H9 (cell line): Measurements from ENCODE around the gene BEST1. TPM values are rescaled to one million over a fixed set of nuclear protein-coding genes. Genes with fewer than 3 reads are reported as not detected.

ENCODE experiments used
- DNase-seq: peaks from one replicate; pipeline ENCODE4 v3.0.0-alpha.2; 2017
- H2AFZ ChIP-seq: one replicate; pipeline ENCODE4 v1.6.1; 2013; ENCODE audit warnings: mild to moderate bottlenecking, low read length, control low read depth, moderate library complexity
- H2AK5ac ChIP-seq: 2 replicates; pipeline ENCODE4 v1.6.1; 2013; ENCODE audit warnings: low read length, control low read depth, mixed read lengths; ENCODE audit not compliant: insufficient read length
- H2BK120ac ChIP-seq: one replicate; pipeline ENCODE4 v1.6.1; 2013; ENCODE audit warnings: low read depth, mild to moderate bottlenecking, low read length, control low read depth, inconsistent platforms; ENCODE audit not compliant: poor library complexity, severe bottlenecking
- H2BK12ac ChIP-seq: 2 replicates; pipeline ENCODE4 v1.6.1; 2013; ENCODE audit warnings: low read length, control low read depth, mixed read lengths, low read depth; ENCODE audit not compliant: insufficient read length
- H2BK15ac ChIP-seq: 2 replicates; pipeline ENCODE4 v1.6.1; 2013; ENCODE audit warnings: low read depth, low read length, control low read depth
- H2BK20ac ChIP-seq: one replicate; pipeline ENCODE4 v1.6.1; 2013; ENCODE audit warnings: low read depth, mild to moderate bottlenecking, low read length, control low read depth, inconsistent platforms; ENCODE audit not compliant: poor library complexity, severe bottlenecking
- H2BK5ac ChIP-seq: 2 replicates; pipeline ENCODE4 v1.6.1; 2013; ENCODE audit warnings: low read length, control low read depth, mixed read lengths; ENCODE audit not compliant: insufficient read length
- H3K14ac ChIP-seq: 2 replicates; pipeline ENCODE4 v1.6.1; 2013; ENCODE audit warnings: low read length, control low read depth; ENCODE audit not compliant: insufficient read depth
- H3K18ac ChIP-seq: 2 replicates; pipeline ENCODE4 v1.6.1; 2013; ENCODE audit warnings: low read depth, mild to moderate bottlenecking, mixed read lengths, low read length, control low read depth; ENCODE audit not compliant: insufficient read length
- H3K23ac ChIP-seq: 2 replicates; pipeline ENCODE4 v1.6.1; 2013; ENCODE audit warnings: low read length, control low read depth, mixed read lengths, low read depth; ENCODE audit not compliant: insufficient read length
- H3K23me2 ChIP-seq: 2 replicates; pipeline ENCODE4 v1.6.1; 2013; ENCODE audit warnings: low read depth, mild to moderate bottlenecking, mixed read lengths, low read length, control low read depth; ENCODE audit not compliant: insufficient read length, poor library complexity, severe bottlenecking
- H3K27ac ChIP-seq: 2 replicates; pipeline ENCODE4 v1.5.1; 2013; ENCODE audit warnings: low read length, control low read depth, mixed read lengths, low read depth; ENCODE audit not compliant: insufficient read length
- H3K27me3 ChIP-seq: 2 replicates; pipeline ENCODE4 v1.6.1; 2013; ENCODE audit warnings: low read length, control low read depth, inconsistent platforms; ENCODE audit not compliant: insufficient read depth
- H3K4ac ChIP-seq: 2 replicates; pipeline ENCODE4 v1.6.1; 2013; ENCODE audit warnings: low read depth, mild to moderate bottlenecking, control low read depth, inconsistent platforms, low read length, moderate library complexity
- H3K4me1 ChIP-seq: 2 replicates; pipeline ENCODE4 v1.6.1; 2013; ENCODE audit warnings: low read length, control low read depth, inconsistent platforms; ENCODE audit not compliant: insufficient read depth
- H3K4me2 ChIP-seq: 2 replicates; pipeline ENCODE4 v1.6.1; 2013; ENCODE audit warnings: low read length, control low read depth, mixed read lengths; ENCODE audit not compliant: insufficient read length, insufficient read depth
- H3K56ac ChIP-seq: 2 replicates; pipeline ENCODE4 v1.6.1; 2013; ENCODE audit warnings: low read depth, mild to moderate bottlenecking, mixed read lengths, low read length, control low read depth; ENCODE audit not compliant: insufficient read length
- H3K79me1 ChIP-seq: 2 replicates; pipeline ENCODE4 v1.6.1; 2013; ENCODE audit warnings: low read depth, mild to moderate bottlenecking, moderate library complexity, low read length, control low read depth, inconsistent platforms; ENCODE audit not compliant: insufficient read depth, poor library complexity, severe bottlenecking
- H3K79me2 ChIP-seq: 2 replicates; pipeline ENCODE4 v1.6.1; 2013; ENCODE audit warnings: low read length, control low read depth, inconsistent platforms; ENCODE audit not compliant: insufficient read depth
- H3K9ac ChIP-seq: 2 replicates; pipeline ENCODE4 v1.6.1; 2013; ENCODE audit warnings: low read length, control low read depth, mixed read lengths; ENCODE audit not compliant: insufficient read length; ENCODE audit errors: extremely low read depth
- H3K9me3 ChIP-seq: one replicate; pipeline ENCODE4 v1.6.1; 2013; ENCODE audit warnings: low read depth, low read length, inconsistent platforms; ENCODE audit not compliant: control insufficient read depth
- H3T11ph ChIP-seq: one replicate; pipeline ENCODE4 v1.6.1; 2013; ENCODE audit warnings: mild to moderate bottlenecking, low read length, control low read depth, inconsistent platforms
- H4K20me1 ChIP-seq: one replicate; pipeline ENCODE4 v1.6.1; 2013; ENCODE audit not compliant: control insufficient read depth, insufficient read length, insufficient read depth
- H4K5ac ChIP-seq: 2 replicates; pipeline ENCODE4 v1.6.1; 2013; ENCODE audit warnings: low read depth, mild to moderate bottlenecking, mixed read lengths, low read length, control low read depth; ENCODE audit not compliant: insufficient read length
- H4K8ac ChIP-seq: replicated peaks from 2 replicates; pipeline ENCODE4 v1.6.1; 2013; ENCODE audit warnings: low read length, control low read depth, mixed read lengths, low read depth; ENCODE audit not compliant: insufficient read length
- H4K91ac ChIP-seq: 2 replicates; pipeline ENCODE4 v1.6.1; 2013; ENCODE audit warnings: low read depth, mild to moderate bottlenecking, moderate library complexity, mixed read lengths, low read length, control low read depth; ENCODE audit not compliant: insufficient read length
- H3K27ac Mint-ChIP-seq, 3 experiments: 2 replicates in 2 of 3; 3 replicates in 1 of 3; pipeline ENCODE4 v1.8.0; 2020 to 2021; ENCODE audit warnings: mixed read lengths in 3 of 3, mild to moderate bottlenecking in 1 of 3, moderate library complexity in 1 of 3
- H3K27me3 Mint-ChIP-seq: 2 replicates; pipeline ENCODE4 v1.8.0; 2021; ENCODE audit warnings: low read depth, mild to moderate bottlenecking, moderate library complexity, mixed read lengths
- H3K36me3 Mint-ChIP-seq, 3 experiments: 2 replicates in 2 of 3; 3 replicates in 1 of 3; pipeline ENCODE4 v1.8.0; 2020 to 2021; ENCODE audit warnings: low read depth in 3 of 3, mixed read lengths in 3 of 3; ENCODE audit not compliant: insufficient read depth in 1 of 3
- H3K4me1 Mint-ChIP-seq, 2 experiments: 2 replicates each; pipeline ENCODE4 v1.8.0; 2020; ENCODE audit warnings: mixed read lengths in 2 of 2
- H3K4me3 Mint-ChIP-seq, 2 experiments: 2 replicates in 1 of 2; 3 replicates in 1 of 2; pipeline ENCODE4 v1.8.0; 2020 to 2021; ENCODE audit warnings: mild to moderate bottlenecking in 2 of 2, mixed read lengths in 2 of 2, moderate library complexity in 1 of 2
- H3K9me3 Mint-ChIP-seq, 2 experiments: 2 replicates in 1 of 2; 3 replicates in 1 of 2; pipeline ENCODE4 v1.8.0; 2020; ENCODE audit warnings: mild to moderate bottlenecking in 2 of 2, mixed read lengths in 2 of 2, moderate library complexity in 1 of 2
- CTCF ChIP-seq: fragments of 200-600 bp; sonication (generic); conservative IDR thresholded peaks from 3 replicates; pipeline ENCODE4 v1.8.0; 2021; ENCODE audit warnings: antibody characterized with exemption, mild to moderate bottlenecking
- WGBS: extraction: QIAGEN DNeasy Blood & Tissue Kit; methylation state at CpG from one replicate; pipeline ENCODE4 v1.1.7; 2013; ENCODE audit warnings: missing lambda C conversion rate, low lambda C conversion rate, mixed read lengths; ENCODE audit not compliant: insufficient read length; ENCODE audit errors: extremely low coverage; 5-methylcytosine and 5-hydroxymethylcytosine counted together
- total RNA-seq: library from RNA; stranded (reverse); gene quantifications from 2 replicates; pipeline ENCODE4 v1.2.1, GENCODE V29; 2021

The BEST1 gene
- total RNA-seq, 1 experiment from 2014 or later = 0.24 TPM

- no peak overlapping the region for H3K23ac ChIP-seq
- WGBS = no CpG with 5 or more reads among the region's 6 CpGs
- H4K20me1 ChIP-seq = no peaks in the 10 kb centered on the region
- no peak overlapping the region for H3K56ac ChIP-seq
- peak overlapping the region in 2 of 3 experiments; percentile 82 to 87; a peak in 3 of 7 replicates for H3K27ac Mint-ChIP-seq
- no peak overlapping the region for H3K4ac ChIP-seq
- H3T11ph ChIP-seq = no peak overlapping the region
- no peak overlapping the region for H3K4me2 ChIP-seq
- no peaks in the 10 kb centered on the region for H3K79me1 ChIP-seq
- TF ChIP-seq CTCF = no peak
- H3K27me3 Mint-ChIP-seq = peaks cover 14% of the 10 kb centered on the region
- no peak overlapping the region for H2BK120ac ChIP-seq
- H2AFZ ChIP-seq = no peak overlapping the region
- H3K4me1 Mint-ChIP-seq = peaks cover 28 to 42% of the 10 kb centered on the region in 2 experiments
- no peak overlapping the region for H2BK15ac ChIP-seq
- H3K79me2 ChIP-seq = no peaks in the 10 kb centered on the region
- no peaks in the 10 kb centered on the region; a peak in 2 of 5 replicates for H3K9me3 Mint-ChIP-seq
- H3K18ac ChIP-seq = peak overlapping the region; percentile 19
- H3K9me3 ChIP-seq = no peaks in the 10 kb centered on the region
- H3K27ac ChIP-seq = no peak overlapping the region
- H4K5ac ChIP-seq = peak overlapping the region; percentile 61
- no peak overlapping the region for H3K4me3 Mint-ChIP-seq
- no peak overlapping the region for H2BK5ac ChIP-seq
- no peaks in the 10 kb centered on the region for H3K36me3 Mint-ChIP-seq
- peaks cover 7% of the 10 kb centered on the region; the same call in 1 of the 2 replicates for H3K4me1 ChIP-seq
- no peak overlapping the region for H2BK20ac ChIP-seq
- no peaks in the 10 kb centered on the region for H3K27me3 ChIP-seq
- no peak overlapping the region for H3K9ac ChIP-seq
- no peak overlapping the region for H2AK5ac ChIP-seq
- H4K8ac ChIP-seq = no peak overlapping the region
- H3K14ac ChIP-seq = peak overlapping the region; percentile 74
- no peak overlapping the region for H4K91ac ChIP-seq
- no peaks in the 10 kb centered on the region for H3K23me2 ChIP-seq
- no peak for DNase-seq
- no peak overlapping the region for H2BK12ac ChIP-seq
Observed at GRCh38 chr11:61924064-61924455, 26.1 kb upstream of the BEST1 start.
